NOMO-1 (cell line): ENCODE data around the gene BEX3.
A peak's percentile ranks its signal among the peaks of the same experiment; 100 is the strongest.
"Not testable (repeated sequence)": the region's sequence is repeated elsewhere in the genome, so short reads cannot be mapped to it uniquely, and the experiment has no call there.

ENCODE experiments used
- DNase-seq, 2 experiments: peaks; one replicate each; lab custom pipeline; 2025; ENCODE audit not compliant: unreplicated experiment in 2 of 2; lab: John Stamatoyannopoulos, UW

The BEX3 gene

DNA sequence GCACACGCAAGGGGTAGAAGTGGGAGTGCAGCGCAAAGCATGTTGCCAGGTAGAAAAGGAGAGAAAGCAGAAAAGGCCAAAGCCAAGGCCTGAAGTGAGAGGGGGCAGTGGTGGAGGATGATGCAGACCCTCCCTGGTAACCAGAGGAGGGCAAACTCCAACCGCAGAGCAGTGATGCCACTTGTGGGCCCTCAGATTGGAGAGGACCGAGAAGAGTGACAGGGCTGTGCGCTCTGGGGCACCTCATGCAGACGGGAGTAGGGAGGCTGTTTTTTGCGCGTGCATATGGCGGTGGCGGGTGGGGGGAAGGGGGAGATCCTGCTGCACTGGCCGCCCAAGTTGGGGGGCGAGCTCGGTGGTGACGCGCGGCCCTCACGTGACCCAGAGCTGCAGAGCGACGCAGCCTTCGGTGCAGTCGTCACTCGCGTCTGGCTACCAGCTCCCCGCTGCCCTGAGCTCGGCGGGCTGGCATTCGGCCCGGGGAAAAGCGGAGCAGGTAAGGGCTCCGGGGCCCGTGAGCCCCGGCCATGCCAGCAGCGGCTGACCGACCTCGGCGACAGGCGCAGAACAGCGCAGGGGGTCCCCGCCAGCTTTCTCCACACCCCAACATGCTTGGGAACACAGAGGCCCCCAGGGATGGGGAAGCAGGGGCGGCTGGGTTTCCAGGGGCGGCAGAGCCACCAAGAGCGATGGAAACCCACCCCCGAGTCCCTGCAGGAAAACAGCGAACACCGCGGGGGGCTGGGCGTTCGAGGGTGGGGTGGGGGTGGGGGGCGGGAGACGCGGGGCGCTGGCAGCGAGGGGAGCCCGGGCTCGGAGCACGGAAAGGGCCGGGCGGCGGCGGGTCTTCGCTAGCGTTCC is at the start of gene BEX3:
Gene BEX3, plus strand, starts transcription at position 421 of the 861 bp plus-strand sequence. CDS start 984 bp downstream, outside the sequence.
- no peak for DNase-seq

DNA sequence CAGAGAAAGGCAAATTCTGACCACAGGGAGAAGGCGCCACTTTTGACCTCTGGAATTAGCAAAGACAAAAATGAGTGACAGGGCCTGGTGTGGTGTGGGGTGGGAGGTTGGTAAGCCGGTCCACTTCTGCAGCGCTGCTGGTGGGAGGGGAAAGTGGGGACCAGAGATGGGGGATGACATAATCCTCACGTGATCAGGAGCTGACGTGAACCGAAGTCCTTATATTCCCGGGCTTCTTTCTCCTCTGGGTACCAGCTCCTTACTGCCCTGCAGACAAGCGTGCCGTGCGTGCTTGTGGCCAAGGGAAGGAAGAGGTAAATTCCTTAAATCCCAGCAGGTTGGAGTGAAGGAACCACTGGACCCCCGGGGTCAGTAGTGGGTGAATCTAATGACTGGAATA is 46.3 kb upstream of the BEX3 start, which contains the start of gene TCEAL7:
Gene TCEAL7, plus strand, starts transcription at position 249 of the 400 bp plus-strand sequence. CDS start 1,165 bp downstream, outside the sequence.
- DNase-seq, result no peak

DNA sequence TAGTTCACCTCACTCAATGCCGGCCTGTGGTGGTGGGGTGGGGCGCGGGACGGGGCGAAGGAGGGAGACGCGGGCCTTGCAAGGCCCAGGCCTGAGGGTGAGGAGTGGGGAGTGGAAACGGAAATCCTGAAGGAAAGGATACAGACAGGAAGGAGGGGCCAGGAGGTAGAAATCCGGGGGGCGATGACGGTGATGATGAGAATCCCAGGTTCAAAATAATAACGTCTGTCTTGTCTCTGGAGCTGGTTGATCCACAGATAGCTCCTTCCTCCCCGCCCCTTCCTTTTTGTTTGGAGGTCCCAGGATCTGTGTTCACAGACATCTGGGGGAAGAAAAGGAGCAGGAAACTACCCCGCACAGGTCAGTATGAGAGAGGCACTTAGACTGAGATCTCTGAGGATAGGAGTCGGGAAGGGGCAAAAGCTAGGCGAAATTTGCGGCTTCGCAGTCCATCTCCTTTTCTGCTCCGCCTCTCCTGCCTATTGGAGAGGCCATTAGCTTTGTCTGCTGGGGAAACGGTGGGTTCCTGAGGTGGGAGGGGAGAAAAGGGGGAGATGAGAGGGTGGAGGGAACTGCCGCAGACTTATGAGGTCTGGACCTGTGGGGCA is 45.6 kb upstream of the BEX3 start:
- no peak for DNase-seq

DNA sequence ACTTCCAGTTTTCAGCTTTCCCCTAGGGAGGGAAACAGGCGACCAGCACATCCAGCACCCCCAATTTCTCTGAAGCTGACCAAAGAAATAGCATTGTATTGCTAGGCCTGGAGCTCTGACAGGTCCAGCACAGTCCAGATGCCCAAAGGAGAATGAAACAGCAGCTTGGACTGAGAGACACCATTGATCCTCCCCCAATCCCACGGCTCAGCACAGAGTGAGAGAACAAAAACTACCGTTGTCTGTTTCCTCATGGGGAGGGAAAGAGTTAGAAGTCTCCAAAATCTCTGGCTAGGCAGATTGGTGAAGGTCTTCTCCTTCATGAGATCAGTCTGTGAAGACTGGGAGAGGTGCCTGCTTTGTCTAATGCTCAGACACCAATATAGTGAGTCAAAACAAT is 37.7 kb upstream of the BEX3 start:
- DNase-seq, result no peak

DNA sequence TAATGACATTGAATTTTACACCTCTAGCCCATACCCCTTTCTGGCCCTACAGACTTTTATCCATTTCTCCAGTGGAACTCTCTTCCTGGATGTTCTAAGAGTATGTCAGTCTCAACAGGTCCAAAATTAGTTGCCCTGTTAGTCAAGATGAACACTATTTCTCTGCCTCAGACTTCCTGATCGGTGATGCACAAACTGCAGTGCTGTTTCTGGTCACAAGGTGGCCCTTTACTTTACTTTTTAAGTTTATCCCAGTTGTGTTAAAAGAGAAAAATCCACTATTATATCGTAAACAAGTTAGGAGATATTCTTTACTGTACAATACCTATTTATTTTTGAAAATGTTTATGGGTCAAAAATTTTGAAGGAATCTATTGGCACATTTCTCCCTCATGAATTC is 33.2 kb upstream of the BEX3 start:
- DNase-seq, result peak in 1 of 2 experiments; percentile 20

DNA sequence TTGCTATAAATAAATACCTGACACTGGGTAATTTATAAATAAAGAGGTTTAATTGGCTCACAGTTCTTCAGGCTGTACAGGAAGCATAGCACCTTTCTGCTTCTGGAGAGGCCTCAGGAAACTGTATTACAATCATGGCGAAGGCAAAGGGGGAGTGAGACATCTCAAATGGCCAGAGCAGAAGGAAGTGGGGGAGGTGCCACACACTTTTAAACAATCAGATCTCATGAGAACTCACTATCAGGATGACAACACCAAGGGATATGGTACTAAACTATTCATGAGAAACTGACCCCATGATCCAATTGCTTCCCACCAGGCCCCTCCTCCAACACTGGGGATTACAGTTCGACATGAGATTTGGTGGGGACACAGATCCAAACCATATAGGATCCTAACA is 31.7 kb upstream of the BEX3 start:
- no peak for DNase-seq

DNA sequence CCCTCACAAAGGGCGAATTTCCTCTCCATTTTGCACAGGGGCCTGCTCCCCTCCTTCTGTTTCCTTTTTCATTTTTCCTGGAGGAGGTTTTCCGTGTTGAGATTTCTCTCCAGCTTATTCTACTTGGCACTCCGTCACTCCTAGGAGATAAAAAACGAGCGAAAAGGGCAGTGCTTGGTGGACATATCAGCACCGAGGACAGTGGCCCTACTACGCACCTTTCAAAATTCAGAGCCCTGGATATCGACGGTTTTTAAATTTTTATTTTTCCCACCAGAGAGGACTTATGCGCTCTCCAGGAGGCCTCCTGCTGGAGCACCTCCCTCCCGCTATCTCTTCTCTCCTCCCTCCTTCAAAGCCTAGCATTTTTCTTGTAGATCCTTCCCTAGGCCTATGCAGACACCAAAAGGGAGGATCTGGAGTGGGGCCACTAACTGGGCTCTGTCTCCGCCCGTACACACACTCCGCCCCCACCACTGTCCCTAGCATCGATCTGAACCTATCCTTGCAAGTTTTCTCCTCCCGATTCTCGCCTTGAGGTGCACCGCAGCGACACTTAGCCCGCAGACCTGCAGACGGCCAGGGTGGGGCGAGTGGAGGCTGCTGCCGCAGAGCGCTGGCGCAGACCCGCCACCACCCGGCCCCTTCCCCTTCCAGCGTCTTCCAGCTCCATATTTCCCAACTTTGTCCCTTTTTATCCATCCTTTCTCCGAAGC is 28.5 kb upstream of the BEX3 start:
- no peak for DNase-seq

DNA sequence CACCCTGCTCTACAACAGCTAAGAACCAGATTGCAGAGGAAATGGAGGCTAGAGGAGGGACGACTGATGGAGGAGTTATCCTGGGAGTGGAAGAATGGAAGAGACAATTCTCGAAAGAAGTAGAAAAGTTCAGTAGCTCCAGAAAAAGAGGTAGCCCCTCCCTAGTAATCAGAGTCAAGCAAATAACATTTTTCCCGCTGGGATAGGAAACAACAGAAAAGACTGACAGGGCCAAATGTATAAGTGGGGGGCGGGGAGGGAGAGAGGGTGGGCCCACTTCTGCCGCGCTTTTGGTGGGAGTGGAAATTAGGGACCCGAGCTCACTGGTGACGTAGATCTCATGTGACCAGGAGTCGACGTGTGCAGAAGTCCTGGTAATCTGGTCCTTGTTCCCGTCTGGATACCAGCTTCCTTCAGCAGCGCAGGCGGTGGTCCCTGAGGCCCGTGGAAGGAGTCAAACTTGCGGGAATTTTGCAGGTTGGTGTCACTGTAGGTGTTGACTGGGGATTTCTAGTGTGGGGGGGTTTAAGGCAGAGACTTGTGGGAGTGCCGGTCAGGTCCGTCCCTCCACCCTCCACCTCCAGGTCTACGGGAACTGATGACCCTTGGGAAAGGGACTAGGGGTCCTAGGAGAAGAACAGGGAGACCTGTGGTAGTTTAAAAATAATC is 20.1 kb upstream of the BEX3 start, which contains the start of gene TCEAL9:
Gene TCEAL9, plus strand, starts transcription at position 377 of the 669 bp plus-strand sequence. CDS start 1,179 bp downstream, outside the sequence.
- DNase-seq, result no peak

DNA sequence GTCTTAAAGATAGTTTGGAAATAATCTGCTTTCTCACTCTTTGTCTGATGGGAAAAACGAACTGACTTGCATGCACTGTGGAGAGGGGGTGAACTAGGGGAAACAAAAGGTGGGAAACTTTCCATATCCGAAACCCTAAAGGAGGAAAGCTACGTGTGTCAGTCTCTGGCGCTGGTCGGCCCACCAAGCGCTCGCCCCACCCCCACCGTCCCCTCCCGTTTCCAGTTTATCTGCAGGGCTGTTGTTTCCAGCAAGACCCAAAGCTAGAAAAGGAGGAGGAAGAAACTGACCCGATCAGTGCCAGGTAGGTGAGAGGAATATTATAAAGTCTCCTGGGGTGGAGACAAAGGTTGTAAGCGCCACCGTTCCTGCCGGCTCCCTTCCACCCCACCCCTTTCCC is 19.5 kb upstream of the BEX3 start:
- no peak for DNase-seq

DNA sequence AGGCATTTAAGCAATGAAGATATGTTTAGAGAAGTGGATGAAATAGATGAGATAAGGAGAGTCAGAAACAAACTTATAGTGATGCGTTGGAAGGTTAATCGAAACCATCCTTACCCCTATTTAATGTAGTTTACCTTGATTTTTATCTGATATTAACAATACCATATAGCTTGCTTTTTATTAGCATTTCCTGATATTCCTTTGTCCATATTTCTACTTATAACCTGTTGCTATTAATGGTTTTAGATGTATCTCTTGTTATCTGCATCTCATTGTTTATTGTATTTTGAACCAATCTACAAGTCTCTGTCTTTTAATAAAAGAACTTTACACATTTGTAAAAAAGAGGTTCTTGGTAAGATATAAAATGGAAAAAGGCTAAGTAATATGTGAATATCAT is 18.5 kb upstream of the BEX3 start:
- no peak for DNase-seq

DNA sequence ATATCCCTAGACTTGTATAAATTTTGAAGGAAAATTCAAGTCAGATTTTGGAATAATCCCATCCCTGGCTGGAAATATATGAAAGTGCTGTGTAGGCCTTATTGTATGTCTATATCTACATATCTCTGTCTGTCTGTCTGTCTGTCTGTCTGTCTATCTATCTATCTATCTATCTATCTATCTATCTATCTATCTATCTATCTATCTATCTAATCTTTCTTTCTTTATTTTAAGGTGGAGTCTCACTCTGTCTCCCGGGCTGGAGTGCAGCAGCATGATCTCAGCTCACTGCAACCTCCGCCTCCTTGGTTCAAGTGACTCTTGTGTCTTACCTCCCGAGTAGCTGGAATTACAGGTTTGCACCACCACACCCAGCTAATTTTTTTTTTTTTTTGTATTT is 16.7 kb upstream of the BEX3 start:
- not testable (repeated sequence) for DNase-seq

DNA sequence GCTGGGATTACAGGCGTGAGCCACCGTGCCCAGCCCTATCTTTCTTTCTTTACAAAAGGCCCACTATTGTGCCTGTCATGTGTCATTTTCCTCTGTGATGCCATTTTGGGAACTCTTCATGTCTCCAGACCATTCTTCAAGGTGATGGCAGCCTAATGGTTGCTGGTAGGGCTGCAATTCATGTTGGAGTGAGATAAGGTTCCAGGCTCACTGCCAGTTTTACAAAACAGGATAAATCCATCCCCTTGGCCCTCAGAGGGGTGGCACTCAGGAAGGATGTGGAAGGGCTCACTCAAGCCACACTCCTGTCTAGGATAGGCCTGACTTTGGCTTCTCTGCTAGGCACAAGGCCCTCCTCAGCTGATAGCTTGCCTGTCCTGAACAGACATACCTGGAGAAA is 16.2 kb upstream of the BEX3 start:
- DNase-seq, result no peak

DNA sequence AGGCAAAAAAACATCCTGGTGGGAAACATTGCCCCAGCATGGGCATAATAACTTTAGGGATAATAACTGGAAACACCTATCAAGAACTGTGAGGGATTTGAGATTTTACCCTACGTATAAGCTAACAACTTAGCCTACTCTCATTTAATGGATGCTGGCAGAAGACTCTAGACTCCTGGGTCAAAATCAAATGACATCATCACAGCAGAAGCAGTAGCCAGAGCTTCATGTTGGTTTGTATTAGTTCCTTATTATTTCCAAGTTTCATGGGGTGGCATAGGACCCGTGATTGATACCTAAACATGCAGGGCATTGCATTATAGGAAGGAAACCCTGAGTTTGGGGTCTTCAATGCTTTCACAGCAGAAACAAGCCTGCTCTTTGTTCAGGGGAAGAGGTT is 15.4 kb upstream of the BEX3 start:
- no peak for DNase-seq

DNA sequence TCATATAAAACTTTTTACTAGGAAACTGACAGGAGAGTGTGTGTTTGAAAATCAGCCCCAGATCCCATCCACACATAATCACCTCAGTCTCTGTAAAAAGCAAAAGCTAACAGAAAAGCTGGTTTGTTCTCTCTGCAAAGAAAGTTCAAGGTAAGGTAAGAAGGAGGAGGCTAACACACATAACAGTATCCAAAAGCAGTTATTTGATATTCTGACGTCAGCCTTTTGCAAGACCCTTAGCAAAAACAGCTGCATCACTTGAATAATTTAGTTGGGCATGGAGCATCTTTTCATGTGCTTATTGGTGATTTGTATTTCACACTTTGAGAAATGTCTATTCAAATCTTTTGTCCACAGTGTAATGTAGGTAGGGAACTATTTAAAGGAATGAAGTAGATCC is 14.5 kb upstream of the BEX3 start:
- no peak for DNase-seq

DNA sequence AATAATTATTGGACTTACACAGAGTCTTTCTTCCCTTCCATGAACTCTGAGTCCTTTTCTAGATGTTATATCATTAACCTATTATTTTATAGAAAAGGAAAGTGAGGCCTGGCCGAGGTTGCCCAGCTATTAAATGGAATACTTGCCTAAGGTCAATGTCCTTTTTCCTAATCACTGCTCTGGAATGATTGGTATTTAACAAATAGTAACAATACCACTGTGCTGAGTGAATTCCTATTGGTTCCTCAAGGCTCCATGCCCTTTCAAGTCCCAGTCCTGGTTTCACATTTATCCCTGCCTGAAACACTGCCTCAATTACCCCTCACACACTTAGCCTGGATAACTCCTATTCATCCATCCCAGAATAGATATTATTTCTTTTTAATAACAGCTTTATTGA is 13.9 kb upstream of the BEX3 start:
- no peak for DNase-seq

DNA sequence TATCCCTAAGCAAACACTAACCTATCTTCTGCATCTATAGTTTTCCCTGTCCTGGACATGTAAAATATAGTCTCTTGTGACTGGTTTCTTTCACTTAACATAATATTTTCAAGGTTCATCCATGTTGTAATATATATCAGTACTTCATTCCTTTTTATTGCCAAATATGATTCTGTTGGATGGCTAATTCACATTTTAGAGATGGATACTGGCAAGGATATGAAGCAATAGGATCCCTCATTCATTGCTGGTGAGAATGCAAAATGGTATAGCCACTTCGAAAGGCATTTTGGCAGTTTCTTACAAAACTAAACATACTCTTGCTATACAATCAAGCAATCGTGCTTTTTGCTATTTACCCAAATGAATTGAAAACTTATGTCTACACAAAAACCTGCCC is 13.3 kb upstream of the BEX3 start:
- no peak for DNase-seq

DNA sequence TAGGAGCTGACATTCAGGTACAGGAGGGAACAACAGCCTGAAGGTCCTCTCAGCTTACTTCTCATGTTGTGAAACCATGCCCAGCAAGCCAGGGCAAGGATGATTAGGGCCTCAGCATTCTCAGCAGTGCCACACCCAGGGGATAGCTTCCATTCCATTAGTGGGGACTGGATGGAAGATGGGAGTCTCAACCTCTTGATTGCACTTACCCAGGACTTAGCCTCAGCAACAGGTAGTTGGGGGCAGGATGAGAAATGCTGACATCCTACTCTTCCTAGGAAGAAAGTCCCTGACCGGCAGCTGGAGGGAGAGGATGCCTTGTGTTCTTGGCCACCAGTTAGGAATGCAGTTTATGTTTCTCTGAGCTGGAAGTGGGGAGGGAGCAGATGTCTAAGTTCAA is 8.8 kb upstream of the BEX3 start:
- no peak for DNase-seq

DNA sequence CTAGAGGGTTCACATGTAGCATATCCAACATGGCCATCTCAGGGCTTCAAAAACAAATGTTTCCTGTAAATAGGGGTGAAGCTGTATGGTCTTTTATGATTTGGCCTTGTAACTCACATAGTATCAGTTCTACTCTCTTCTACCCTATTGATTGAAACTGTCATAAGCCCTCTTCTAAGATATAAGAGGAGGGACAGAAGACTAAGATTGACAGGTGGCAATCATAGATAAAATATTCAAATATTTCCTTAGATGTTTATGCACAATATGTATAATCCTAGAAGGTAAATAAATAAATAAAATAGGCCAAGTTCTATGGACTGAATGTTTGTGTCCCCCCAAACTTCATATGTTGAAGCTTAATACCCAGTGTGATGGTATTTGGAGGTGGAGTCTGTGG is 6.9 kb upstream of the BEX3 start:
- no peak for DNase-seq

DNA sequence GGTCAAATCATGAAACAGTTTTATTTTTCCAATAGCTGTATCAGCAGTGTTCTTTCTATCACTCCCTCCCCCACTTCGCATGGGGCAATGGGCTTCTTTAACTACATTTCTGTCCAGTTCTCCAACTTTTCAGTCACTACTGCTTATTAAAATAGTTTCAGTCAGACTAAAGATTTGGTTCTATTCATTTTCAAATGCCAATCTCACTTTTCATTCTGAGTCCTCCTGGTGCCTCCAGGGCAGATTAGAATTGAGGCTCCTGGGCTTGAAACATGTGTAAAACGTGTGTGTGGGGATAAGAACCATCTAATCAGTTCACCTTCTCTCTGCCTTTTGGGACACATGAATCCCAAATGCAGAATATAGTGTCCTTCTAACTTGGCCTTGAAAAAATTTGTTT is 3.5 kb upstream of the BEX3 start:
- DNase-seq, result no peak

DNA sequence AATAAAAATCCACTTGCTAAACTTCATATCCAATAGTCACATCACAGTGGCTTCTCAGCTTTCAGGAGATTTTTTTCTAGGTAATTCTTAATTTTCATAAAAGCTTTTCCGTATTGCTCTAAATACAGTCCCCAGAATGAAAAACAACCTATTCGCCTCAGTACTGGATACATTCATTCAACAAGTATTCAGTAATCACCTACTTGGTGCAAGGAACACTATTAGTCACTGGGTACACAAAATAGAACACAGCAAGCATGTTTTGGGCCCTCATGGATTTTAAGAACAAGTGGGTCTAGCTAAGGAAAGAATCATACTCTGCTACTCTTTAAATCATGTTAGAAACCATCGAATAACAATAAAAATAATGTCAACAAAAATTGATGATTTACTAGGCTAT is 2.8 kb upstream of the BEX3 start:
- no peak for DNase-seq

DNA sequence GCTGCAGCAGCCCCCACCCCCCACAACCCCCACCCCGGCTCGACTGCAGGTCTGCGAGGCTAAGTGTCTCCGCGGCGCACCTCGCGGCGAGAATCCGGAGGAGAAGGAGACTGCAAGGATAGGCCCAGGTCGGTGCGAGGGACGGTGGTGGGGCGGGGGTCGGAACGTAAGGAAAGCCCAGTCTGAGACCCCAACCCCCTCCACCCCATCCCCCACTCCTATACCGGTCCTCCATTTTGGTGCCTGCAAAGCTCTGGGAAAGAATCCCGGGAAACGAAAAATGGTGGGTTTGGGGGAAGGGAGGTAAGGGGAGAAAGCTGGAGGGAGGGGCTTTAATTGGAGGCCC is 614 bp downstream of the BEX3 start:
- DNase-seq, result no peak
